GF-D8 (cell line): Measurements from ENCODE around the gene ZNF117.
"Not testable (repeated sequence)": the region's sequence is repeated elsewhere in the genome, so short reads cannot be mapped to it uniquely, and the experiment has no call there.

ENCODE experiments used
- DNase-seq: peaks from one replicate; lab custom pipeline; 2025; lab: John Stamatoyannopoulos, UW

The ZNF117 gene

GRCh38 chr7:64990936-64991335 lies at the start of gene ZNF117:
TSS of gene ZNF117 (minus strand) at chr7:64991036.
- DNase-seq = no peak

GRCh38 chr7:65038767-65039166 lies 47.9 kb upstream of the ZNF117 start:
- peak; percentile 26 for DNase-seq

- DNase-seq = peak; percentile 83
Measured at GRCh38 chr7:65037740-65038688, 47.2 kb upstream of the ZNF117 start.

- DNase-seq = peak; percentile 68
Measured at GRCh38 chr7:65036526-65036925, 45.7 kb upstream of the ZNF117 start.

- not testable (repeated sequence) for DNase-seq
Measured at GRCh38 chr7:65035469-65035868, 44.6 kb upstream of the ZNF117 start.

- DNase-seq = not testable (repeated sequence)
Measured at GRCh38 chr7:65034120-65034782, 43.4 kb upstream of the ZNF117 start.

GRCh38 chr7:65033391-65033790 lies 42.6 kb upstream of the ZNF117 start:
- DNase-seq = not testable (repeated sequence)

GRCh38 chr7:65025023-65025422 lies 34.2 kb upstream of the ZNF117 start:
- DNase-seq = not testable (repeated sequence)

GRCh38 chr7:65020978-65021377 lies 30.1 kb upstream of the ZNF117 start:
- DNase-seq = not testable (repeated sequence)

- not testable (repeated sequence) for DNase-seq
Measured at GRCh38 chr7:65009881-65010280, 19.0 kb upstream of the ZNF117 start.

GRCh38 chr7:65009394-65009793 lies 18.6 kb upstream of the ZNF117 start:
- DNase-seq = not testable (repeated sequence)

GRCh38 chr7:65007036-65007435 lies 16.2 kb upstream of the ZNF117 start:
- peak; percentile 81 for DNase-seq

GRCh38 chr7:65006094-65006992 lies 15.5 kb upstream of the ZNF117 start, which contains the start of gene ERV3-1:
TSS of gene ERV3-1 (minus strand) at chr7:65006687. CDS start at chr7:64993026, 13,661 bp downstream.
- peak; percentile 97 for DNase-seq

- DNase-seq = no peak
Measured at GRCh38 chr7:65004575-65004974, 13.7 kb upstream of the ZNF117 start.

- no peak for DNase-seq
Measured at GRCh38 chr7:65002972-65003585, 12.2 kb upstream of the ZNF117 start.

GRCh38 chr7:65001291-65001814 lies 10.5 kb upstream of the ZNF117 start:
- DNase-seq = no peak

GRCh38 chr7:64999165-65000004 lies 8.5 kb upstream of the ZNF117 start:
- DNase-seq = peak; percentile 100

GRCh38 chr7:64998865-64999164 lies 8.0 kb upstream of the ZNF117 start:
- DNase-seq = no peak

GRCh38 chr7:64997927-64998391 lies 7.1 kb upstream of the ZNF117 start:
- no peak for DNase-seq
